NCI-H345 treated with DMSO at 0.1 percent for 48 hours (cell line): Measurements from ENCODE around the gene MAGI2.

Source experiments
- DNase-seq: peaks from one replicate; lab custom pipeline; 2025; ENCODE audit not compliant: unreplicated experiment; lab: John Stamatoyannopoulos, UW

The MAGI2 gene

GRCh38 chr7:78679112-78679876, 774.2 kb downstream of the MAGI2 start:
- no peak for DNase-seq

- no peak for DNase-seq
These were observed 776.1 kb downstream of the MAGI2 start for GRCh38 chr7:78677391-78677790.

- no peak for DNase-seq
These were observed 778.0 kb downstream of the MAGI2 start for GRCh38 chr7:78675511-78675910.

- no peak for DNase-seq
These were observed 780.2 kb downstream of the MAGI2 start for GRCh38 chr7:78673272-78673671.

DNA sequence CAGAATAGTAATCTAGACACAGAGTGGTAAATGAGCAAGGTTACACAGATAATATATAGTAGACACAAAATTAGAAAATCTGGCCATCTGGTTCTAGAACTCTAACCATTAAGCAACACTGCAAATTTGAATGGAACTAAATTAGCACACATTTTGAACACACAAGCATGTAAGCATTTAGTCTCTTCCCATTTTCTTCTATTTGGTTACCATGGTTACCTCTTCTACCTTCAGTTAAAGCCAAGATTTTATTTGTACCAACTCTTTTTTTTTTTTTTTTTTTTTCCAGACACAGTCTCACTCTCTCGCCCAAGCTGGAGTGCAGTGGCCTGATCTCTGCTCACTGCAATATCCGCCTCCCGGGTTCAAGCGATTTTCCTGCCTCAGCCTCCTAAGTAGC, 790.5 kb downstream of the MAGI2 start:
- no peak for DNase-seq

GRCh38 chr7:78649976-78650375, 803.5 kb downstream of the MAGI2 start:
- no peak for DNase-seq

DNA sequence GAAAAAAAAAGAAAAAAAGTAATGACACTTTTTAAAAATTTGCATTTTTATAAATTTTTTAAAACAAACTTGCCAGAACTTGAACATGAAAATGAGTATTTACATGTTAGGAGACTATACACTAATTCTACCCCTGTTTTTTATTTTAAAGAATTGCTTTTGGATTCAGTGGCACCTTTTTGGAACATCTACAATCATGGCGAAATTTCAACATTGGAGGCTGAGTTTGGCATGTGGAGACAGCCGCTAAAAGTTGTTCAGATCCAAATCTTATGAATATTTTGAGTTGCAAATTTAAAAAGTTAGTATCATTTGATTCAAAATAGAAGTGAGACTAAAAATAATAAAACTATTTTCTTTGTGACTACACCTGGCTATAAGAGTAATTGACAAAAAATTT, 804.2 kb downstream of the MAGI2 start:
- DNase-seq, result no peak

- DNase-seq, result no peak
These were observed 810.7 kb downstream of the MAGI2 start for GRCh38 chr7:78642751-78643150.

DNA sequence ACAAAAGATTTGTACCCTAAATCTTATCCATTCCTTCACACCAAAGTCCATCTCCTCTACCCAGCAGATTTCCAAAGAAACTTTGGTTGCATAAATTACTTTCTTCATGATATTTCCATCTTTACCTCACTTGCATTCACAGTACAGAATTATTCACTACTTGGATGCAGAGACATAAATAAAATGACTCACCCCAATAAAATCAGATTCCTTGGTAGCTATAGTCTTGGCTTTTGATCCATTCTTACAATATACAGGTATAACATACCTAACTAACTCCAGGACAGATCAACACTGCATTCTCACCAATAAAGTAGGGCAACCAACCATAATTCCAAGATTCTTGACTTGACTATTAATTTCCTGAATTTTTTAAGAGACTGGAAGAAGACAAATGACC, 815.1 kb downstream of the MAGI2 start:
- DNase-seq, result no peak

DNA sequence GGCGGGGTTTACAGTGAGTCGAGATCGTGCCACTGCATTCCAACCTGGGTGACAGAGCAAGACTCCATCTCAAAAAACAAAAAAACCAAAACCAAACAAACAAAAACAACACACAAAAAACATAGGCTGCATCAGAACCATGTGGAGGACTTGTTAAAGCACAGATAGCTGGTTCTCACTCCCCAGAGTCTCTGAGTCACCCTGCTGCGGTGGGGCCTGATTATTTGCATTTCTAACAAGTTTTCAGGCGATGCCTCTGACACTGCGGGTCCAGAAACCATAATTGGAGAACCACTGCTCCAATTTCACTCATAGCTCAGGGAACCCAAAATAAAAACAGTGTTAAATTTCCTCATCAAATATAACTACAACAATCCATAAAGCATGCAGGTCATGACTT, 816.7 kb downstream of the MAGI2 start:
- no peak for DNase-seq

- DNase-seq, result no peak
These were observed 818.3 kb downstream of the MAGI2 start for GRCh38 chr7:78635026-78635793.

- no peak for DNase-seq
These were observed 819.4 kb downstream of the MAGI2 start for GRCh38 chr7:78634093-78634492.

DNA sequence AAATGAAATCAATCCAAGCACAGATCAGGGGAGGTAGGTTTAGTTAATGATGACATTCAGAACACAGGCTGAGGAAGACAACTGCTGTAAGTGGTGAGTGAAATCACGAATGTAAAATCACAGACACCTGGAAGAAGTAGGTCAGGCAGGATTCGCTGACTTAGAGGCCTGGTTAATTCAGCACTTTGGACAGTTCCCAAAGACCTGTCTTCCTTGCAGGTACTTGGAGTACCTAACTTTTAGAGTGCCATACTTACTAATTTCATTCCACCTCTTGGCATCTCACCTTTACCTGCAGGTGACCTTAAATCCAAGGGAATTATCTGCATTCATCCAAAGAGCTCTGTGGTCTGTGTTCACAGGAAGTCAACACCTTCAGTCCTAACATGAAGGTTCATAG, 832.5 kb downstream of the MAGI2 start:
- no peak for DNase-seq

- no peak for DNase-seq
These were observed 836.9 kb downstream of the MAGI2 start for GRCh38 chr7:78616539-78616938.

- DNase-seq, result no peak
These were observed 844.2 kb downstream of the MAGI2 start for GRCh38 chr7:78609281-78609680.

DNA sequence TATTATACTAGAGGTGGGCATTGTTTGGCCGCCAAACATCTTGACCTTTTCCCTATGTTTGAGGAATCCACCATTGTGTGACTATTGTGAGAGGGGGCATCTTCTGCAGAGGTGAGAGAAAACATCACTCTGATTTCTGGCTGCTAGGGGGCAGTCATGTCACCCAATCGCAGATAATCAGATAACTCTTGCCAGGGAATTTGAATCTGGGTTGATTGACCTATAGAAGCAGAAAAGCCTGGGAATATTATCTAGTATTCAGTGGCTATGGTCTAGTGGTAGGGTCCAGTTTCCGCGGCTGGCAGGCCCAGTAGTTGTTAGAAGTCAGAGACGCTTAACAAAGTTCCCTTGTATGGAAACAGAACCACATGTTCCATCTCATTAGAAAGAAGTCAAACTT, 846.4 kb downstream of the MAGI2 start:
- DNase-seq, result no peak

DNA sequence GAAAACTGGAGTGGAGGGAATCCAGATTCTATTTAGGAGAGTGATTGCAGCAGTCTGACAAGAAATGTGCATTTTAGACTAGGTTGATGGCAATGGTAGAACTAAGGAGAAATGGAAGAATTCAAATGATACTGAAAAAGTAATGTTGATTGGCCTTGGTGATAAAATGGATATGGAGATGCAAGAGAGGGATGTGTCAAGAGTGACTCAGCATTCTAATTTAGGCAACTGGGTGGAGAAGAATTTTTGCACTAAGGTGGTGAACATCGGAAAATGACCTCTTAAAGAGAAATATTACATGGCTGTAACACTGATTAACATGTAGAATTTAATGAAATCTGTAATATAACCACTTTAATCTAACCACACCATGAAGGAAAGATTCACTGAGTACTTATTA, 848.3 kb downstream of the MAGI2 start:
- no peak for DNase-seq

DNA sequence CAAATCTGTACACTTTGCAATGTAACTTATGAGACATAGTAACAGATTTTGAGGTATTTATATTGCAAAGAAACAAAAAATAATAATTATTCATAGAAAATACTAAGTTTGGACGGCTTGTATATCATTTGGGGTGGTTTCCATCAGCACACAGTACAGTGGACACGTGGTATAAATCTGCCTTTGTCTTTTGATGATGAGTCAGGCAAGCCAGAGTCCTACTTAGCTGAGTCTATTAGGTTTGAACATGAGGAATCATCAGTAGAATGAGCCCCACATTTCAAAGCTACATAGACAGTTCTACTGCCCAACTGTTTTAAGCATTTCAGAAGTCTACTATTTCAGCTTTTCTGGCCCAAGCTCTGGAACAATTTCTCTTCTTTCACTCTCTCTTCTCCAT, 851.7 kb downstream of the MAGI2 start:
- no peak for DNase-seq

DNA sequence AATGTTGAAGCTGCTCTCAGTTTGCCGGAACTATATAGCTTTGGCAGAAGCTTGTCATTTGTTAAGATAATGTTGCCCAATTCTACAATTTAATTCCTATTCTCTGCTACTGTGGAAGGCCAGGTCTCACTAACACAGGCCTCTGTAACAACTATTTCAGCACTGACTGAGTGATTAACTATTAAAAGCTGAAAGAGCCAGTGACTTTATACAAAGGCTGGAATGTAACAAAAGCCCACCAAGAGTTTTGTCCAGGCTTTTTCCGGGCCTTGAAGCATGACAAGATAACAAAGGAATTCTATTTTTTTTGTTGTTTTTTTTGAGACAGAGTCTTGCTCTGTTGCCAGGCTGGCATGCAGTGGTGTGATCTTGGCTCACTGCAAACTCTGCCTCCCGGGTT, 859.3 kb downstream of the MAGI2 start:
- DNase-seq, result no peak

DNA sequence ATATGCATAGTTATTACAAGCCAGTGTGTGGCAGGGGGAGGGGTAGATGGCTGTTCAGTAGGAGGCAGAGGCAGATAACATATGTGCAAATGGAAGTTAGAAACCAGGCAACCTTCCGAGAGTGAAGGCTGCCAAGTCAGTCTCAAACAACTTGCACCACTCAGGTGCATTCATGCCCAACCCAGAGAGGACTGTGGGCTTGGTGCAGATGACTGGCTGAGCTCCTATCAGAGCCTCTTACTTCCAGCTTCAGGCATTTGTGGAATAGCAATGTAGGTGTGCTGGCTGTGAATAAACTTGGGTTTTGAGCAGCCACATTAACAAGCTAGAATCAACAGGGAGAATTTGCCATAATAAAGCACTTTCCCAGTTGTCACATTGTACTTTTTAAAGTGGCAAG, 865.1 kb downstream of the MAGI2 start:
- no peak for DNase-seq

GRCh38 chr7:78587443-78588044, 865.9 kb downstream of the MAGI2 start:
- no peak for DNase-seq

DNA sequence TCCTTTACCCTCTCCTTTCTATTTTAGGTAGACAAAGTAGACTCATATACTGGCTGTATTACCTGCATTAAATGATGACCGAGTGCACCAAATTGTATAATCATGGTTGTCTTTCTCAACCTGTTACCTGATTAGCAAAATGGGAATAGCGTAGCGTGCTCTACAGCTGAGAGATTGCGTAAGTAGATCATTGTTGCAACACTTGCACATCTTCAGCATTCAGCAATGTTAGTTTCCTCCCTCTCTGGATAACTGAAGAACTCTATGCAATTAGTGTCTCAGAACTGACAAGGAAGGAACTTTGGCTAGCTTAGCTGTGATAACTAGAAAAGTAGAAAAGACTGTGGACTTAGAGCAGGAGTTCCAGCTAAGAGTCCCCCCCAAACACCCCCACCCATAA, 867.5 kb downstream of the MAGI2 start:
- DNase-seq, result no peak
